Stomach (tissue), 4 donors: Measurements from ENCODE around the gene SPG7.

ENCODE experiments used
- CTCF ChIP-seq, 7 experiments: fragments of 450-650 bp in 4 of 7; fragments of 200-600 bp in 3 of 7; sonication (generic) in 3 of 7; IDR thresholded peaks; one replicate each; pipeline ENCODE4 v1.5.1; 2016 to 2019; ENCODE audit warnings: antibody characterized with exemption in 7 of 7, control low read depth in 2 of 7, mild to moderate bottlenecking in 1 of 7
- POLR2A ChIP-seq, 4 donors: fragments of 450-650 bp; IDR thresholded peaks; one replicate each; pipeline ENCODE4 v1.6.1; 2016; ENCODE audit warnings: antibody characterized with exemption in 4 of 4, control low read depth in 2 of 4, mild to moderate bottlenecking in 1 of 4, moderate library complexity in 1 of 4
- POLR2AphosphoS5 ChIP-seq, 3 donors: sonication (generic); formaldehyde crosslinking; IDR thresholded peaks; one replicate each; pipeline ENCODE4 v1.6.1; 2016; ENCODE audit warnings: antibody characterized with exemption in 3 of 3

- TF ChIP-seq CTCF (IDR thresholded peaks at IDR 0.05) (no peak), POLR2AphosphoS5 (IDR thresholded peaks at IDR 0.05) (no peak), POLR2A (IDR thresholded peaks at IDR 0.05) (no peak)
These were observed 39.7 kb downstream of the SPG7 start for GRCh38 chr16:89547860-89548259.
